Ectodermal cell (in vitro differentiated cells): Measurements from ENCODE around the gene NECAB2.

Source experiments
- H3K27ac ChIP-seq: 2 replicates; pipeline ENCODE4 v1.7.0; 2013; ENCODE audit warnings: mild to moderate bottlenecking, low read depth, low read length; ENCODE audit not compliant: insufficient read depth, poor library complexity, severe bottlenecking
- H3K27me3 ChIP-seq: 2 replicates; pipeline ENCODE4 v1.7.0; 2013; ENCODE audit warnings: mild to moderate bottlenecking, low read length; ENCODE audit not compliant: insufficient read depth, control insufficient read depth, poor library complexity, severe bottlenecking
- H3K36me3 ChIP-seq: one replicate; pipeline ENCODE4 v1.7.0; 2013; ENCODE audit warnings: low read length; ENCODE audit not compliant: control insufficient read depth, insufficient read depth
- H3K4me1 ChIP-seq: one replicate; pipeline ENCODE4 v1.7.0; 2013; ENCODE audit warnings: low read length; ENCODE audit not compliant: control insufficient read depth, insufficient read depth
- H3K4me3 ChIP-seq: 2 replicates; pipeline ENCODE4 v1.7.0; 2013; ENCODE audit warnings: low read depth, low read length, control low read depth; ENCODE audit not compliant: insufficient read depth
- H3K9me3 ChIP-seq: 2 replicates; pipeline ENCODE4 v1.7.0; 2013; ENCODE audit warnings: mild to moderate bottlenecking, low read length, moderate library complexity; ENCODE audit not compliant: control insufficient read depth
- WGBS, 2 experiments: methylation state at CpG; one replicate each; pipeline ENCODE4 v1.1.7; 2013; ENCODE audit warnings: missing lambda C conversion rate in 2 of 2; 5-methylcytosine and 5-hydroxymethylcytosine counted together

NECAB2 gene

GRCh38 chr16:83929811-83930555 lies 38.1 kb upstream of the NECAB2 start:
- Histone ChIP-seq H3K4me1 (peaks cover 3% of the 10 kb centered on the region), H3K4me3 (no peak overlapping the region), H3K9me3 (no peaks in the 10 kb centered on the region), H3K36me3 (no peaks in the 10 kb centered on the region), H3K27ac (no peak overlapping the region), H3K27me3 (no peaks in the 10 kb centered on the region)
- 94 to 95% methylated on average over 17 of the region's 17 CpGs for WGBS, 2 experiments

DNA sequence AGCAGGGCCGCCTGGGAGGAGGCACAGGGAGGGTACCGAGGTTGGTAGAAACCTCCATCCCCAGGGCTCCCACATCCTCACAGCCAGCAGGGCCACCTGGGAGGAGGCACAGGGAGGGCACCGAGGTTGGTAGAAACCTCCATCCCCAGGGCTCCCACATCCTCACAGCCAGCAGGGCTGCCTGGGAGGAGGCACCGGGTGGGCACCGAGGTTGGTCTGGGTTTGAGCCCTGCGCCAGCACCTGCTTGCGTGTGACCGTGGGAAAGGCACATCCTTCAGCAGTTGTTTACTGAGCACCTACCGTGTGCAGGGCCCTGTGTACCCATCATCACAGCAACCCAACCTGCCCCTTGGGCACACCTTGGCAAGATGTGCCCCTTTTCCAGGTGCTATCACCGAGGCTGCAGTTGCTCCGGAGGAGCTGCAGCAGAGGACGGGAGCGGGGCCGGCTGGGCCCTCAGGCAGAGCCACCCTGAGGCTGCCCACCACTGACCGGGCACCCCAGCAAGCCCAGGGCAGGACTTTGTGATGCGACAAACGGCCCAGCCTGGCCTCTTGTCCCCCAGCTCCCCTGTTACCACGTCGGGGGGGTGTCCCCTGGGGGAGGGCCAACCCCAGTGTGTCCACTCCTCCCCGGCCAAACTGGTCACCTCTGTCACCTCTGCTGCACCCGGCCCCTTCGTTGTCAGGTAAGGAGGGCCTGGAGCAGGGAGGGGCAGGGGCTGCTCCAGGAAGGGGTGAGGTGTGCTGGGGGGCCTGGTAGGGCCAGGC lies 37.1 kb upstream of the NECAB2 start:
- H3K27me3 ChIP-seq, result no peaks in the 10 kb centered on the region
- no peaks in the 10 kb centered on the region for H3K36me3 ChIP-seq
- H3K4me1 ChIP-seq, result peaks cover 3% of the 10 kb centered on the region
- no peak overlapping the region for H3K27ac ChIP-seq
- no peaks in the 10 kb centered on the region for H3K9me3 ChIP-seq
- H3K4me3 ChIP-seq, result no peak overlapping the region
- WGBS, 2 experiments, result 93% methylated on average over 22 of the region's 22 CpGs

DNA sequence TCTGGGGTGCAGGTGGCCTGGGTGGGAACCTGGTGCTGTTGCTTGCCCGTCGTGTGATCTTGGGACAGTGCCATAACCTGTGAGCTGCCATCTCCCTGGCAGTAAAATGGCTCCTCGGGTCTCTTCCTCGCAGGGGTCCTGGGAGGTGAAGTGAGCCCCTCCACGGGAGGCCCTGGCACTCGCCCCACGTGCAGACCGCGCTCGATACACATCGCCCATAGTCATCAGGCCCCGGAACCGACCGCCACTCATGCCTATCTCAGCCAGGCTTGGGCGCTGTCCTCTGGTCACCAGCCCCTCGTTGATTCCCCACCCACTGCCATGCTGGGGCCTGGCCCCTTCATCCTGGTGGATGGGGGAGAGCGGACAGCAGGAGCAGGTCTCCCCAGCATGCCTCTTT lies 36.5 kb upstream of the NECAB2 start:
- H3K27ac ChIP-seq, result no peak overlapping the region
- no peaks in the 10 kb centered on the region for H3K27me3 ChIP-seq
- 95% methylated on average over 17 of the region's 17 CpGs for WGBS, 2 experiments
- peaks cover under 1% of the 10 kb centered on the region for H3K4me1 ChIP-seq
- no peaks in the 10 kb centered on the region for H3K9me3 ChIP-seq
- no peak overlapping the region for H3K4me3 ChIP-seq
- no peaks in the 10 kb centered on the region for H3K36me3 ChIP-seq

DNA sequence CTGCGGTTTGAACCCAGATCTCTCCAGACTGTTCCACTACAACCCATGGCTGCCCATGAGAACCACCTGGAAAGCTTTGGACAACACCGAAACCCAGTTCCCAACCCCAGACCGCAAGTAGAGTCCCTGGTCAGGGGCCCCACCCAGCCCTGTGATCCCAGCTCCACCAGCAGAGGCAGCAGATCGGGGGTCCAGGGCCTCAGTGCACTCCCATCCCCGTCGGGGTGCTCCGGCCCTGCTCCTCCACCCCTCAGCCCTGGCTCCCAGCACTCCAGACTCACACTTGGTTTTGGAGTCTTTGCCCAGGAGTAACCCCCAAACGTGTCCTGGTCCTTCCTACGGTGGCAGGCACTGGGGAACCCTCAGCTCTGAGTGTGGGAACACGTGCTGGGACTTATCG lies 35.7 kb upstream of the NECAB2 start:
- H3K36me3 ChIP-seq, result no peaks in the 10 kb centered on the region
- H3K4me3 ChIP-seq, result no peak overlapping the region
- H3K9me3 ChIP-seq, result no peaks in the 10 kb centered on the region
- H3K4me1 ChIP-seq, result no peaks in the 10 kb centered on the region
- 93 to 95% methylated on average over 11 of the region's 11 CpGs for WGBS, 2 experiments
- H3K27me3 ChIP-seq, result no peaks in the 10 kb centered on the region
- no peak overlapping the region for H3K27ac ChIP-seq

GRCh38 chr16:83932955-83933673 lies 34.9 kb upstream of the NECAB2 start:
- Histone ChIP-seq H3K36me3 (no peaks in the 10 kb centered on the region), H3K27me3 (no peaks in the 10 kb centered on the region), H3K4me3 (no peak overlapping the region), H3K9me3 (no peaks in the 10 kb centered on the region), H3K4me1 (no peaks in the 10 kb centered on the region), H3K27ac (no peak overlapping the region)
- 92 to 94% methylated on average over 25 of the region's 25 CpGs for WGBS, 2 experiments

GRCh38 chr16:83933885-83934683 lies 34.0 kb upstream of the NECAB2 start:
- H3K27ac ChIP-seq, result no peak overlapping the region

GRCh38 chr16:83934684-83934977 lies 33.4 kb upstream of the NECAB2 start:
- H3K9me3 ChIP-seq, result no peaks in the 10 kb centered on the region
- no peaks in the 10 kb centered on the region for H3K27me3 ChIP-seq
- no peak overlapping the region for H3K27ac ChIP-seq
- no peaks in the 10 kb centered on the region for H3K4me1 ChIP-seq
- WGBS, 2 experiments, result 87 to 88% methylated on average over 12 of the region's 12 CpGs
- H3K4me3 ChIP-seq, result no peak overlapping the region
- H3K36me3 ChIP-seq, result no peaks in the 10 kb centered on the region

More at GRCh38 chr16:83933885-83934683, 34.0 kb upstream of the NECAB2 start:
- H3K27me3 ChIP-seq, result no peaks in the 10 kb centered on the region
- H3K4me3 ChIP-seq, result no peak overlapping the region
- no peaks in the 10 kb centered on the region for H3K36me3 ChIP-seq
- 91 to 92% methylated on average over 28 of the region's 28 CpGs for WGBS, 2 experiments
- no peaks in the 10 kb centered on the region for H3K9me3 ChIP-seq
- H3K4me1 ChIP-seq, result no peaks in the 10 kb centered on the region

DNA sequence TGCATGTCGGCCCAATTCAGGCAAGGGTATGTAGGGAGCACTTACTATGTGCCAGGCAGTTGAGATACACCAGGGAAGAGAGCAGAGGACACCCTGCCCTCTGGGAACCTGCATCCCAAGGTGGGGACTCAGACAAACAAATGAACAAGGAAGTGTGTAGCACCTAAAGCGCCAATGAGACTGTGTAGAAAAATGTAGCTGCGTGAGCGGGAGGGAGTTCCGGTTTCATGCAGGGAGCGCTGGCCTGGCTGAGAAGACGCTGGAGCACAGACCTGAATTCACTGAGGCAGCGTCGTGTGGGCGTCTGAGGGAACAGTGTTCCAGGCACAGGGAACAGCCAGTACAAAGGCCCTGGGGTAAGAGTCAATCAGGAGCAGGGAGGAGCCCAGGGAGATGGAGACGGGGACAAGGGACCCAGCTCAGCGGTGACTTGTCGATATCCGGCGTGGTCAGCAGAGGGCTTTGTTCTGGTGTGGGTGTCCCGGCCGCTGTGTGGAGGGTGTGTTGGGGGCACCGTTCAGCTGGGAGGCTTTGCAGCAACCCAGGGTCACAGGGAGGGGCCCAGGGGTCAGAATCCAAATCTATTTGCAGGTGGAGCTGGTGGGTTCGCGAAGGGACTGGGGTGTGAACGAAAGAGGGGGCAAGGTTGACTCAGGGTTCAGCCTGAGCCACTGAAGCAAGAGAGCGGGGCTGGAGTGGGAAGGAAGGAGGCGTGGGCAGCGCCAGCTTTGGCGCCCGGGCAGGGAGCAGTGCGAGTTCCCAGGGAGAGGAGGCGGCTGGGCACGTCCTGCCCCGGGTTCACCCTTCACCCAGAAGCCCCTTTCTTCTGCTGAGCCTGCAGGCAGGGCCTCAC lies 32.8 kb upstream of the NECAB2 start:
- Histone ChIP-seq H3K4me1 (no peaks in the 10 kb centered on the region), H3K27ac (no peak overlapping the region), H3K9me3 (no peaks in the 10 kb centered on the region), H3K4me3 (no peak overlapping the region), H3K27me3 (no peaks in the 10 kb centered on the region), H3K36me3 (no peaks in the 10 kb centered on the region)
- WGBS, 2 experiments, result 91 to 93% methylated on average over 30 of the region's 30 CpGs

GRCh38 chr16:83935858-83936255 lies 32.2 kb upstream of the NECAB2 start:
- Histone ChIP-seq H3K9me3 (no peaks in the 10 kb centered on the region), H3K27ac (no peak overlapping the region), H3K27me3 (no peaks in the 10 kb centered on the region), H3K4me3 (no peak overlapping the region), H3K36me3 (no peaks in the 10 kb centered on the region), H3K4me1 (no peaks in the 10 kb centered on the region)
- 91% methylated on average over 10 of the region's 10 CpGs for WGBS, 2 experiments
